ENCODE results near the gene MARVELD1. TPM values are rescaled to one million over a fixed set of nuclear protein-coding genes. Genes with fewer than 3 reads are reported as not detected.
A peak's percentile ranks its signal among the peaks of the same experiment; 100 is the strongest.

MARVELD1 gene
- total RNA-seq, 2 donors from 2014 or later: 4.3 to 6.5 TPM

- H3K4me3 ChIP-seq: no peak overlapping the region
- H3K36me3 ChIP-seq (replicated peaks in 1 of 2; ENCODE audit: insufficient read depth in 1 of 2, low read depth in 2 of 2): peaks cover 0 to 6% of the 10 kb centered on the region in 2 donors
- peaks cover 28% of the 10 kb centered on the region for H3K4me1 ChIP-seq
Observed at GRCh38 chr10:97740613-97741012, 27.1 kb downstream of the MARVELD1 start.

DNA sequence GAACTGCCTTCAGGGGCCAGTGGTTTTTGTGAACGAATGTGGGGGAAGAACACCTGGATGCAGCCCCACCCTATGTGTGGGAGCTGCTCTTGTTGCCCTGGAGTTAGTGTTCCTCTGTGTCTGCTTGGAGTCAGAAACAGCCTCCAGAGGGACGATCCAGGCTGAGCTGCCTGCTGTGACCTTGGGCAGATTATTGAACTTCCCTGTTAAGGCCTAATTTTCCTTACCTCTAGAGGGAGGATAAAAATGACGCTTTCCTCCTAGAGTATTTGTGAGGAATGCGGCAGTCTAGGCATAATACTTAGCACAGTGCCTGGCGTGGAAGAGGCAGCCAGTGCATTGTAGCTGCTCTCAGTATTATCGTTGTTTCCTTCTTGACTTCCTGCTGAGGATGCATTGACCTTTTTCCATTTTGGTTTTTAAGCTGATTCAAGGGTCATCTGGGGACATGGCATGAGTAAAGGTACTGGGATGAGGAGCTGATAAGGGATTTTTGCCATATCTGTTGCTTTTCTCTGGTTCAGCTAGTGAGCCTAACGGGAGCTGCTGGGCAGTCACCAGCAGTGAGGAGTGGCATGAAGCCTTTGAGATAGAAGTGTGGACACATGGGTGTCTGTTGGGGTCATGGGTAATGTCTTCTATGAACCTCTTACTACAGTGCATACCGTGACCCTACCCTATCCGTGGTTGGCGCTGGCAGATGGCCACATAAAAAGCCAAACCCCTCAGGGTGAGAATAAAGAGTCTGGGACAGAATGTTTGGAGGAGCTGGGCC lies 29.8 kb downstream of the MARVELD1 start:
- 42 to 59% methylated on average over 10 of the region's 10 CpGs for WGBS, 2 donors
- Histone ChIP-seq H3K36me3 (replicated peaks in 1 of 2; ENCODE audit: insufficient read depth in 1 of 2, low read depth in 2 of 2) (peaks cover 0 to 14% of the 10 kb centered on the region in 2 donors), H3K4me3 (no peak overlapping the region), H3K27ac (peak overlapping the region; percentile 4 to 55 (median 29)), H3K27me3 (no peaks in the 10 kb centered on the region), H3K4me1 (peaks cover 16% of the 10 kb centered on the region), H3K9me3 (no peaks in the 10 kb centered on the region)
- DNase-seq (no peak), ATAC-seq (peak; percentile 52)
- TF ChIP-seq, protein P1, sequence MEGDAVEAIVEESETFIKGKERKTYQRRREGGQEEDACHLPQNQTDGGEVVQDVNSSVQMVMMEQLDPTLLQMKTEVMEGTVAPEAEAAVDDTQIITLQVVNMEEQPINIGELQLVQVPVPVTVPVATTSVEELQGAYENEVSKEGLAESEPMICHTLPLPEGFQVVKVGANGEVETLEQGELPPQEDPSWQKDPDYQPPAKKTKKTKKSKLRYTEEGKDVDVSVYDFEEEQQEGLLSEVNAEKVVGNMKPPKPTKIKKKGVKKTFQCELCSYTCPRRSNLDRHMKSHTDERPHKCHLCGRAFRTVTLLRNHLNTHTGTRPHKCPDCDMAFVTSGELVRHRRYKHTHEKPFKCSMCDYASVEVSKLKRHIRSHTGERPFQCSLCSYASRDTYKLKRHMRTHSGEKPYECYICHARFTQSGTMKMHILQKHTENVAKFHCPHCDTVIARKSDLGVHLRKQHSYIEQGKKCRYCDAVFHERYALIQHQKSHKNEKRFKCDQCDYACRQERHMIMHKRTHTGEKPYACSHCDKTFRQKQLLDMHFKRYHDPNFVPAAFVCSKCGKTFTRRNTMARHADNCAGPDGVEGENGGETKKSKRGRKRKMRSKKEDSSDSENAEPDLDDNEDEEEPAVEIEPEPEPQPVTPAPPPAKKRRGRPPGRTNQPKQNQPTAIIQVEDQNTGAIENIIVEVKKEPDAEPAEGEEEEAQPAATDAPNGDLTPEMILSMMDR (IDR thresholded peaks at IDR 0.05): peak in 1 of 7 experiments; percentile 8
- TF ChIP-seq POLR2A (IDR thresholded peaks at IDR 0.05): no peak
- intact Hi-C loops (cut with DNase I): no loop called here

More at GRCh38 chr10:97740613-97741012, 27.1 kb downstream of the MARVELD1 start:
- TF ChIP-seq, protein P1 (IDR thresholded peaks at IDR 0.05): no peak
- TF ChIP-seq POLR2A (IDR thresholded peaks at IDR 0.05): no peak
- DNase-seq (no peak), ATAC-seq (no peak)
- Histone ChIP-seq H3K9me3 (no peaks in the 10 kb centered on the region), H3K27me3 (no peaks in the 10 kb centered on the region), H3K27ac (no peak overlapping the region)
- 85 to 88% methylated on average over 2 of the region's 2 CpGs for WGBS, 2 donors
- intact Hi-C loops (cut with DNase I): no loop called here

- no peak overlapping the region for H3K4me3 ChIP-seq
- 89 to 91% methylated on average over 15 of the region's 15 CpGs for WGBS, 2 donors
- H3K9me3 ChIP-seq: no peaks in the 10 kb centered on the region
- TF ChIP-seq, protein P1 (IDR thresholded peaks at IDR 0.05): no peak
- TF ChIP-seq POLR2A (IDR thresholded peaks at IDR 0.05): no peak
- H3K27me3 ChIP-seq: no peaks in the 10 kb centered on the region
- DNase-seq (no peak), ATAC-seq (peak; percentile 15)
- H3K27ac ChIP-seq: no peak overlapping the region
- intact Hi-C loops (cut with DNase I): no loop called here
- peaks cover 0 to 19% of the 10 kb centered on the region in 2 donors for H3K36me3 ChIP-seq (replicated peaks in 1 of 2; ENCODE audit: insufficient read depth in 1 of 2, low read depth in 2 of 2)
- peaks cover 12% of the 10 kb centered on the region for H3K4me1 ChIP-seq
Observed at GRCh38 chr10:97744405-97745035, 31.0 kb downstream of the MARVELD1 start.

- intact Hi-C loops (cut with DNase I): no loop called here
- peaks cover 12% of the 10 kb centered on the region for H3K4me1 ChIP-seq
- no peak for ATAC-seq
- no peak overlapping the region for H3K27ac ChIP-seq
- H3K27me3 ChIP-seq: no peaks in the 10 kb centered on the region
- TF ChIP-seq POLR2A (IDR thresholded peaks at IDR 0.05): no peak
- TF ChIP-seq, protein P1 (IDR thresholded peaks at IDR 0.05): no peak
- no peak for DNase-seq
- peaks cover 5 to 35% of the 10 kb centered on the region in 2 donors for H3K36me3 ChIP-seq (replicated peaks in 1 of 2; ENCODE audit: insufficient read depth in 1 of 2, low read depth in 2 of 2)
- no peak overlapping the region for H3K4me3 ChIP-seq
- 92 to 100% methylated on average over 1 of the region's 1 CpG for WGBS, 2 donors
- H3K9me3 ChIP-seq: no peaks in the 10 kb centered on the region
Observed at GRCh38 chr10:97747573-97747972, 34.0 kb downstream of the MARVELD1 start.

Measured in body of pancreas (tissue), 4 donors.